Embryonic facial prominence (tissue), 1 donor: ENCODE measurements around the gene SMARCC1.

Experiments
- DNase-seq: peaks from one replicate; pipeline ENCODE4 v3.0.0-alpha.2; 2016; ENCODE audit errors: extremely low spot score

Gene SMARCC1

DNA sequence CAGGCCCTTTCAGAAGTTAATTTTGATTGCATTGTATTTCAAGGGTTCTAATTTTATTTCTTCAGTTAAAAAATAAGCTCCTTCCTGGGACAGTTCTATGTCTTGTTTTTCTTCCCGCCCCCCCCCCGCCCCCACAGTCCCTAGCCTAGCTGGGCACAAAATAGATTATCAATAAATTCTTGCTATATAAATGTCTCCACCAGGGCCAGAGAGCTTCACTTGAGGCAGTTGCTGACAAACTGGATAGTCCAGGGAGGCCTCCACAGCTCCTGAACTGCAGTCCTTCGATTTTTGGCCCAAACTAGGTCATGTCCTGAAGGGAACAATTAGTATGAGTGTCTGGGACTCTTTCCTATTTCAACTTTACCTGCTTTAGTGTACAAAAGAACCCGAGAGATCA lies 193.1 kb downstream of the SMARCC1 start:
- DNase-seq, result no peak

DNA sequence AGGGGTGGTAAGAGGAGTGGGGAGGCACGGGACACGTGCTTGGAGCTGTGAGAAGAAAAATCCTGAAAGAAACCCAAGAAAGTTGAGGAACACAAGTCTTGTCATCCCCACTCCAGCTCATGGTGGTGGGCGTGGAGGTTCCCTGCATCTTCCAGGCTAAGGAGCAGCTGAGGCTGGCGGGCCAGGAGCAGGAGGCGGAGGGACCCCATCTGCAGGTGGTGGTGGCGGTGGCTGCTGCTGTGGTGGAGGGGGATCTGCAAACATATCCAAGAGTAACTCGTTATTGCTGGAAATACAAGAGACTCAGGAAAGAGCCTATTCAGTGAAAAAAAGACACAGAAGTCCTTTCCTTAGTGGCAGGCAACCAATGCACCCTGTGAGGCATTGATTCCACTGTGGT lies 193.6 kb downstream of the SMARCC1 start:
- DNase-seq, result no peak

DNA sequence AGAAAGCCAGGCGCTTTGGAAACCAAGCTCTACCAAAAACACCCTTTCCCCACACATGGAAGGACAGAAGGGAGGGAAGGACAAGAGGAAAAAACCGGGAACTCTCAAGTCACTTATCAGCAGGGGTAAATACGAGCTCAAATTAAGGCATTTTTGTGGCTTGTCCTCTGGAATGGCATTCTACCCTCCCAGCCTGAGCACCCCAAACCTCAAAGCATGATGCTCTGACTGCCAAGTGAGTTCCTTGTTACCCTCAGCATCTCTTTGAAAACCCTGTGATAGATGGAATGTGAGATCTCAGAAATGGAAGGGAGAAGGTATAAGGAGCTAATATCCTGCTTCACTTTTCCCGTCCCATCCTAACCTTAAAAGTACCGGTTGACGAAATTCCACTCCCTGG lies 194.9 kb downstream of the SMARCC1 start:
- no peak for DNase-seq

GRCh38 chr3:47583320-47584075 lies 198.2 kb downstream of the SMARCC1 start:
- DNase-seq, result no peak

- no peak for DNase-seq
These were observed 199.9 kb downstream of the SMARCC1 start for GRCh38 chr3:47581835-47582234.

DNA sequence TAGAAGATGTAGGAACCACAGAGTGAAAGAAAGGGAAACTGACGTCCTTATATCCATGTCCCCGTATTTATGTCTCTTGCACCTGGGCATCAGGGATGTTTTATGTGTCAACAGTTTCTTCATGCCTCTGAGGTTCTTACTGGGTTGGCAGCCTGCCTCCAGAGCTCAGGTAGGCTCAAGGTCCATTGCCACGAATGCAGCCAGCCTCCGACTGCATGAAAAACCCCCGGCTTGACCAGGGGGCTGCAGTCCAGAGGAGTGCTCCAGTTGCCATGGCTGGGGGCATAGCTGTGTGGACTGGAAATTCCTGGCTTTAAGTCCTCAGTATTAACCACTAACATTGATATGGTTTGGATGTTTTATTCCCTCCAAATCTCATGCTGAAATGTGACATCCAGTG lies 200.3 kb downstream of the SMARCC1 start:
- no peak for DNase-seq

- no peak for DNase-seq
These were observed 201.2 kb downstream of the SMARCC1 start for GRCh38 chr3:47580481-47580880.

- no peak for DNase-seq
These were observed 201.8 kb downstream of the SMARCC1 start for GRCh38 chr3:47579875-47580274.

- no peak for DNase-seq
These were observed 202.7 kb downstream of the SMARCC1 start, which contains the start of gene CSPG5 for GRCh38 chr3:47578691-47579632. TSS of gene CSPG5 (minus strand) at chr3:47578865. CDS start at chr3:47578693, 172 bp downstream.

GRCh38 chr3:47578119-47578632 lies 203.5 kb downstream of the SMARCC1 start:
- DNase-seq, result no peak

GRCh38 chr3:47577583-47578118 lies 204.0 kb downstream of the SMARCC1 start:
- no peak for DNase-seq

DNA sequence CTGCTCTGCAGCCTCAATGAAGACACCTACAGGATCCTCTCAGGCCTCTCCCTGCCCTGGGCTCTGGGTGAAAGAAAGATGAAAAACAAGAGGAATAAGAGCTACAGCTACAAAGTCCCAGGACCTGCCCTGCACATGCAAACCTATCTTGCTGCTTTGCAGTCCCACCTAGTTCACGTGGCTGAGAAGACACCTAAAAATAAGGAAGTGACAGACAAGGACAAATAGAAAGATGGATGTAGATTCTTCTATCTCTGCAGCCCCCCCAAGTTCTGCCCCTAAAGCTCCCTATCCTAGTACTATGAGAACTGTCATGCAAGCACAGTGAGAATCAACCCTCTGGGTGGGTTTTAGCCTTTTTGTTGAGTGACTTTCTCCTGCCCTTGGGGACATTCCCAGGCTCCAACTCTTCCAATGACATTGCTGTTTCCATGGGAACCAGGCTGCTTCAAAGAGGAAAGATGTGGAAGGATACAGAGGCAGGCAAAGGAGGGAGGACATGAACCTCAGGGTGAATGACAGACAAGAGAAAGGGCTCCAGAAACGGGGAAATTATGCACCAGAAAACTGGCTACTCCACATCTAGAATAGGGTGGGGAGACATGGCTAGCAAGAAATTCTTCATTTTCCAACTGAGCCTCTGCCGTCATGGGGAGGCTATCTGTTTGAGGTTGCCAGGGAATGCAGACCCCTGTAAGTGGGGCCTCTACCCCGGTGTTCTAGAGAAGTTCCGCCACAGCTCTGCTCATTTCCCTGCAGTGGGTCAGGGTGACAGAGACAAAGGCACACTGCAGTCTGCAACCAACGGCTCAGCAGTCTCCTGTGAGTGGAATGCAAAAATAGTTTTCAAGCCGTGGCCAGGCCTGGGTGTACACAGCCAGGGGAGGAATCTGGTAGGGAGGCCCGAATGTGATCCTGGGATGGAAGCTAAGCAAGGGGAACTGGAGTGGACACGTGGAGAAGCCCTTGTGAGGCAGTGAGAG lies 208.2 kb downstream of the SMARCC1 start:
- no peak for DNase-seq

- DNase-seq, result no peak
These were observed 210.1 kb downstream of the SMARCC1 start for GRCh38 chr3:47571391-47572175.

DNA sequence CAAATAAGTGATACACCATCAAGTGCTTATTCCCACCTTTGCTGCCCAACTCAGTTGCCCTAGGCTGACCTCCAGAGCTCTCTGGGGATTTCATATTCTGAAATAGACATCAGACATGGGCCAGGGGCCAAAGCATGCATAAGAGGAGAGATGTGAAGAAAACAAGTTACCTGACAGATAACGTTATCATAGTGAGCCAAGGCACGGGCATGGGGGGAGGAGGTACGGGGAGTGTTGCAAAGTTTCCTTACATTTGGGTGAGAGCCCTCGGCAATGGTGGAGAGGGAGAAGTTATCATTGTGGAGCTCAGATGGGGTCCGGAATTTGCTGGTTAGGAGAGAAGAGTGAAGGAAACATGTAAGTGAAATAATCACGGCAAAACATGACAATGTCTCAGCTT lies 212.8 kb downstream of the SMARCC1 start:
- no peak for DNase-seq

DNA sequence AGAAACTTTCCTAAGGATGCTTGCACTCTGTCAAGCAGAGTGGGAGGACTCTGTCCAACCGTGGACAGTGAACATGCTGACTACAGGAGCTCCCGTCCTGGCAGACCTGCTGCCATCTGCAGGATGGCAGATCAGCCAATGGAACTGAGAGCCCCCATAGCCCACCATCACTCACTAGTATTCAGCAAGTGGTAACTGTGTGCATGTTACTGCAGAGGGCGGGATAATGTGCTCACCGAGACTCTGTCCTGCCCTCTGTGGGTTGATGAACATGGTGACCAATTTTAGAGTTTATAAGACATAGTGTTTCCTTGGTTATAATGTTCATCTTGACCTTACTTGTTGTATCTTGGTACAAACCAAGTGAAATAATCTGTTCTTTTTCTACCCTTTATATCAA lies 214.5 kb downstream of the SMARCC1 start:
- no peak for DNase-seq

GRCh38 chr3:47566667-47567066 lies 215.0 kb downstream of the SMARCC1 start:
- no peak for DNase-seq

DNA sequence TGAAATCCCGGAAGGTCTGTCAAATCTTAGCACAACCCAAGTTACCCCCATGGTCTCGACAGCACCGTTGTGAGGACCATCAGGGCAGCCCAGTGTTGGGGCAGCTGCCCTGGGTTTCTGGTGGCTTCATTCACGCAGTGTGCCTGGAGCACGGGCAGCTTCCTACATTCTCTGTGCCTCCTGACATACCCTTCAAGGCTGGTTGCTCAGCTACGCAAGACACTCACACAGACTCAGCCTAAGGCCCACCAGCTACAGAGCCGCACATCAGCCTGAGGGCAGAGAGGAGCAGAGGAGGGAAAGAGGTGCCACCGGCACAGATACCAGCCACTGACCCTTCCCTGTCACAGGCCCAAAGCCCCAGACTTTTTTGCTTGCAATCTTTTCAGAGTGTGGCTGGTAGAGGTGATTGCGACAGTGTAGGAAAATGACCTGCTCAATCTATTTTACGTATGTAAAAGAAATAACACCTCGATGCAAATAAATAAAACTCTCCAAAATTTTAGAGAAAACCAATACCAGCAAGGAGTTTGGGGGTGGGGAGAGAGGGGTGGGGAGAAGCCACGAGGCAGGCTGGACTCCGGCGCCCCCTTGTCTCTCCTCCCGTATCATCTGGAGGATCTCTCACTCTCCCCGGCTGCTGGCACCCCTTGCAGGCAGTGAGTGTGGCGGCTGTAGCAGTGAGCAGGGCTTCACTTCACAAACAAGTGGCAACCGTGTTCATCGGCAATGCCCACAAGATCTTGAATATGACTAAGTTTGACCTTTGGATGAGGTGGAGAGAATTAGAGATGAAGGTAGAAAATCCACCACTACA lies 215.8 kb downstream of the SMARCC1 start:
- no peak for DNase-seq

DNA sequence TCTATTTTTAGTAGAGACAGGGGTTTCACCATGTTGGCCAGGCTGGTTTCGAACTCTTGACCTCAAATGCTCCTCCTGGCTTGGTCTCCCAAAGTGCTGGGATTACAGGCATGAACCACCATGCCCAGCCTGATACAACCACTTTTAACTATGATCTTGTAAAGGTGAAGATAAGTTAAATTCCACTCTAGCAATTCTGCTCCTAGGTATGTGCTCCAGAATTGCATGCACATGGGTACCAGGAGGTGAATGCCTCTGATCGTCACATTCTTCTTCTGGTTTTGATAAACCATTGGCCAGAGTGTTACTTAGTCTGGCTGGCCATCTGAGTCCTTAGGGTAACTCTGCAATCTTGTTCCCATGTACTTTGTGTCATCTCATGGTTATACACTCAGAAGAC lies 225.3 kb downstream of the SMARCC1 start:
- DNase-seq, result no peak

GRCh38 chr3:47554335-47554734 lies 227.4 kb downstream of the SMARCC1 start:
- no peak for DNase-seq
